ENCODE results near the gene NPLOC4.

- TF ChIP-seq SIN3A (IDR thresholded peaks at IDR 0.05; ENCODE audit: borderline replicate concordance, insufficient read depth, low read length): no peak
- no peak for TF ChIP-seq TAF1 (IDR thresholded peaks at IDR 0.05; ENCODE audit: borderline replicate concordance, insufficient read depth, low read length)
- no peak for TF ChIP-seq REST (IDR thresholded peaks at IDR 0.05; ENCODE audit: insufficient read depth in 1 of 2, low read depth in 2 of 2, low read length in 2 of 2)
- no peak; the same call in 1 of the 2 replicates for TF ChIP-seq POLR2AphosphoS5 (IDR thresholded peaks at IDR 0.05; ENCODE audit: low read depth, low read length)
- TF ChIP-seq FOXP2 (optimal IDR thresholded peaks at IDR 0.05; ENCODE audit: borderline replicate concordance, extremely low read depth, extremely low read length, insufficient read depth): no peak
Measured at GRCh38 chr17:81511554-81511803, 125.4 kb downstream of the NPLOC4 start.
